ENCODE measurements around the gene NQO1.
"Not testable (repeated sequence)": the region's sequence is repeated elsewhere in the genome, so short reads cannot be mapped to it uniquely, and the experiment has no call there.

Gene NQO1

GRCh38 chr16:69726313-69727060 lies at the start of gene NQO1:
TSS of gene NQO1 (minus strand) at chr16:69726560. CDS start at chr16:69726439, 121 bp downstream.
- peak; percentile 93 for DNase-seq (ENCODE audit: low spot score)

- DNase-seq (ENCODE audit: low spot score), result no peak
Observed at GRCh38 chr16:69775563-69775962, 49.2 kb upstream of the NQO1 start.

GRCh38 chr16:69773260-69773947 lies 47.0 kb upstream of the NQO1 start:
- no peak for DNase-seq (ENCODE audit: low spot score)

GRCh38 chr16:69771651-69771967 lies 45.2 kb upstream of the NQO1 start:
- no peak for DNase-seq (ENCODE audit: low spot score)

DNA sequence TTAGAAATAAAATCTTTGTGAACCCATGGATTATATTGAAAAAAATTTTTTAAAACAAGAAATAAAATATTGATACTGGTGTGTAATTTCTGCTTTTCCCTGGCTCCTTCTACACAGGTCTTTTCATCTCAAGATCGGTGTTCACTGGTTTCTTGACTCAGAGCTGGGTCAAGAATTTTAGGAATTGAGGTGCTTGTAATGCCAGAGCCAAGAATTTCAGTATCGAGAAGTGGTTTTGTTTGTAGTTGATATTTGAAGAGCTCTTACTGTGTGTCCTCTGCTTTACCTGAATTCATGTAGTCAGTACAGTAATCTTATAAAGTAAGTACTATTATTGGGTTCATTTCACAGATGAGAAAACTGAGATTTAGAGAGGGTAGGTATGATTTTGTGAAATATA lies 43.0 kb upstream of the NQO1 start:
- no peak for DNase-seq (ENCODE audit: low spot score)

GRCh38 chr16:69768666-69769065 lies 42.3 kb upstream of the NQO1 start:
- no peak for DNase-seq (ENCODE audit: low spot score)

DNA sequence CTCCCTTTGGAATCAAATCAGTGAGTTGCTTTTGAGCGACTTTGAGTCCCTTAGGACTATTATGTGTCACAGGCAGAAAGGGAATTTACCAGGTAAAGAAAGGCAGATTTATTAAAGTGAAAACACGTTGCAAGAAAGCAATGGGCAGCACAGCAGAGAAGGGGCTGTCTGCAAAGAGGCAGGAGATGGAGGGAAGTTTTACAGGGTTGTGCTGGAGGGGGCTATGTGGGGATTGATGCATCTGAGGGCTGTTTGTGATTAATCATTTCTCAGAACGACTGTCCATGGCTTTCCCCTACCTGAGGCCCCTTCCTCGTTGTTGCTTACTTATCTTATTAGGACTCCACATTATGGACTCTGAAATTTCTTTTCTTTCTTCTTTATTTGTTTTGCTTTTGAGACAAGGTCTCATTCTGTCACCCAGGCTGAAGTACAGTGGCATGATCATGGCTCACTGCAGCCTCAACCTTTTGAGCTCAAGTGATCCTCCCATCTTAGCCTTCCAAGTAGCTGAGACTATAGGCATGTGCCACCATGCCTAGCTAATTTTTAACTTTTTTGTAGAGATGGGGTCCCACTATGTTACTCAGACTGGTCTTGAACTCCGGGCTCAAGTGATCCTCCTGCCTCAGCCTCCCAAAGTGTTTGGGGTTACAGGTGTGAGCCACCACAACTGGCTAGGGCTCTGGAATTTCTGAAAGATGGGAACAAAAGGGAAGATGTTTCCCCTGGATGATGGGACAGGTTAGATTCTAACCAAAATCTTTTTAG lies 41.3 kb upstream of the NQO1 start:
- no peak for DNase-seq (ENCODE audit: low spot score)

- DNase-seq (ENCODE audit: low spot score), result no peak
Observed at GRCh38 chr16:69763599-69763942, 37.2 kb upstream of the NQO1 start.

- DNase-seq (ENCODE audit: low spot score), result peak; percentile 18
Observed at GRCh38 chr16:69762814-69763598, 36.6 kb upstream of the NQO1 start.

- peak; percentile 87 for DNase-seq (ENCODE audit: low spot score)
Observed at GRCh38 chr16:69761983-69762813, 35.8 kb upstream of the NQO1 start, which contains the start of gene WWP2. TSS of gene WWP2 (plus strand) at chr16:69762332. CDS start at chr16:69787011, 24,679 bp downstream.

GRCh38 chr16:69757375-69757774 lies 31.0 kb upstream of the NQO1 start:
- not testable (repeated sequence) for DNase-seq (ENCODE audit: low spot score)

DNA sequence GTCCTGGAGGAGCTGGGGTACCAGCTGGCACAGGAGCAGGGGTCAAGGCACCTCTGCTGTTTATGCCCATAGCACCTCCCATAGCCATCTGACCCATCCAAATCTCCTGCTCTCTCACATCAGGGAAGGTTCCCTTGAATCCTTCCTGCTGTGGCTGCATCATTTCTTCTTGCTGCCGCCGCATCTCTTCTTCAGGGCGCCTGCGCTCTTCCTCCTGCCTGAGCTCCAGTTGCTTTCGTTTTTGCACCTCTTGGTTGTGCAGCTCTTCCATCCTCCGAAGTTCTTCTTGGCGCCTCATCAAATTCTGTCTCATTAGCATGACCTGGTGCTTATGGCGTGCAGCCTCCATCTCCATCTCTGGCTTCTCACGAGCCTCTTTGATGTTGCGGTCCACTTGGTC lies 30.3 kb upstream of the NQO1 start:
- DNase-seq (ENCODE audit: low spot score), result no peak

GRCh38 chr16:69754469-69755310 lies 28.3 kb upstream of the NQO1 start, which contains the start of gene NOB1:
TSS of gene NOB1 (minus strand) at chr16:69754926. CDS start at chr16:69754910, 16 bp downstream.
- DNase-seq (ENCODE audit: low spot score), result peak; percentile 98

- DNase-seq (ENCODE audit: low spot score), result no peak
Observed at GRCh38 chr16:69754143-69754468, 27.7 kb upstream of the NQO1 start.

DNA sequence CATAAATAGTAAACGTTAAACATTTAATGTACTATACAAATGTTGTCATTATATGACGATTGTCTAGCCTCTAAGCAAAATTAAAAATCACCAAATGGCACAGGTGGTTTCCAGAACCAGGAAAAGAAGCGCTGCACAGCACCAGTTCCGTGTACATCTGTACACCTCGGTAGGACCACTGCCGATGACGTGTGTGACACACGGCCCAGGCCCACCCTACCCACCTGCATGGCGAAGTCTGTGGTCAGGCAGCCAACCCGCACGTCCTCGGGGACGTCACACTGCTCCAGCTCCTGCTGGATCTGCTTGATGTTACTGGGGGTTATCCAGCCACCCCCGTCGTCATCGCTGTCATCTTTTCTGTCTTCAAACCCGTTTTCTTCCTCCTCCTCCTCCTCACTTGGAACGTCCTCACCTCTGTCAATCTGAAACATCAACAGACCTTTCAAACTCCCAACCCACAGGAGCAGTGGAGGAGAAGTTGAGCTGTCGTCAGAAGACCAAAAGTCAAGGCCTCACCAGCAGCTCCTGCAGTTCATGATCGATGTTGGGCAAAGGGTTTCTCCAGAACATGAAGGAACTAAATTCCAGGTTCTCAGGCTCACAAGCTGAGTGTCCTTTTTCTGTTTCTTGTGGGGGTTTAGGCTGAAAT lies 22.5 kb upstream of the NQO1 start:
- DNase-seq (ENCODE audit: low spot score), result no peak

GRCh38 chr16:69747115-69747514 lies 20.8 kb upstream of the NQO1 start:
- DNase-seq (ENCODE audit: low spot score), result no peak

DNA sequence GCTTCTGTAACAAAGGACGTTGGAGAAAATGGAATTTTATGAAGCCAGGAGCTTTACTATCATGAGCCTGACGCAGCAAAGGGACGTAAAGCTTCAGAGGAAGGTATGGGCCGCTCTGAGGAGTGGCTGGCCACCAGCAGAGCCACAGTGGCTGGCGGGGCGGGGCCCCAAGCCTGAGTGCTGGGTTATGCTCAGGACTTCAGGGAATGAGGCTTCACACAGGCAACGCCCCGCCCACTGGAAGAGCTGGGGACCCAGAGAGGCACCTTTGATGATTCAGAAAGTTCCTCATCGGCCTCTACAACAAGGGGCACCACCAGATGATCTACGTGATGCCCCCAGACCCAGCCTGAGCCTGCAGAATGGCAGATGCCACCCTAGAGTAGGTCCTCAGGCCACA lies 19.6 kb upstream of the NQO1 start:
- no peak for DNase-seq (ENCODE audit: low spot score)

GRCh38 chr16:69745232-69745612 lies 18.9 kb upstream of the NQO1 start:
- no peak for DNase-seq (ENCODE audit: low spot score)

- no peak for DNase-seq (ENCODE audit: low spot score)
Observed at GRCh38 chr16:69744363-69745231, 18.2 kb upstream of the NQO1 start.
